ENCODE measurements around the gene AK4.

DNA sequence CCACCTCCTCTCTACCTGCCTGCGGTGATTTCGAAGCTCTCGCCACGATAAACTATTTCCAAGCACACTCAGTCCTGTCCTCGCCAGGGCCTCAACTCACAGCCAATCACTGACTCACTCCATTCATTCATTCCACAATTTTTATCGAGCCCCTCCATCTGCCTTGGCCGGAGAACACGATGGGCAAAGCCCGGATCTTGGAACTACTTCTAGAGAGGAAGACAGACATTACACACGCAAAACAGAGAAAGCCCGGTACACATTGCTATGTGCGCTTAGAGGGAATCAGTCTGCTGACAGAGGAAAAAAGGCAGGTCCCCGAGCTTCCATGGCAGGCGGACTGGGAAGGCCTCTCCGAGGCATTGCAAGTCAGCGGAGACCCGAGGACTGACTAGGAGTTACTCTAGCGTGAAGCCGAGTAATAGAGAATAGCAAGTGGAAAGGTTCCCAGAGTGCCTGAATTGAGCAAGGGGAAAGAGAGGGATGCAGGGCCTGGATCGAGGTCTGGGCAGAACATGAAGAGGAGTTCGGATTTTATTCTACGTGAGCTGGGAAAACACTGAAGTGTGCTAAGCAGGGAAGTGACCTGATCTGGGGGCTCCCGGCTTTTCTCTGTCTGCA lies 107.1 kb downstream of the AK4 start:
- TF ChIP-seq, protein P1, sequence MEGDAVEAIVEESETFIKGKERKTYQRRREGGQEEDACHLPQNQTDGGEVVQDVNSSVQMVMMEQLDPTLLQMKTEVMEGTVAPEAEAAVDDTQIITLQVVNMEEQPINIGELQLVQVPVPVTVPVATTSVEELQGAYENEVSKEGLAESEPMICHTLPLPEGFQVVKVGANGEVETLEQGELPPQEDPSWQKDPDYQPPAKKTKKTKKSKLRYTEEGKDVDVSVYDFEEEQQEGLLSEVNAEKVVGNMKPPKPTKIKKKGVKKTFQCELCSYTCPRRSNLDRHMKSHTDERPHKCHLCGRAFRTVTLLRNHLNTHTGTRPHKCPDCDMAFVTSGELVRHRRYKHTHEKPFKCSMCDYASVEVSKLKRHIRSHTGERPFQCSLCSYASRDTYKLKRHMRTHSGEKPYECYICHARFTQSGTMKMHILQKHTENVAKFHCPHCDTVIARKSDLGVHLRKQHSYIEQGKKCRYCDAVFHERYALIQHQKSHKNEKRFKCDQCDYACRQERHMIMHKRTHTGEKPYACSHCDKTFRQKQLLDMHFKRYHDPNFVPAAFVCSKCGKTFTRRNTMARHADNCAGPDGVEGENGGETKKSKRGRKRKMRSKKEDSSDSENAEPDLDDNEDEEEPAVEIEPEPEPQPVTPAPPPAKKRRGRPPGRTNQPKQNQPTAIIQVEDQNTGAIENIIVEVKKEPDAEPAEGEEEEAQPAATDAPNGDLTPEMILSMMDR (IDR thresholded peaks at IDR 0.05; ENCODE audit: borderline replicate concordance, extremely low read depth, low read length, poor library complexity, severe bottlenecking), result no peak
- no peak for TF ChIP-seq EZH2 (IDR thresholded peaks at IDR 0.05; ENCODE audit: borderline replicate concordance, low read depth, low read length, severe bottlenecking)

Data from DND-41 (cell line).